ENCODE results near the gene CMTM3.

DNA sequence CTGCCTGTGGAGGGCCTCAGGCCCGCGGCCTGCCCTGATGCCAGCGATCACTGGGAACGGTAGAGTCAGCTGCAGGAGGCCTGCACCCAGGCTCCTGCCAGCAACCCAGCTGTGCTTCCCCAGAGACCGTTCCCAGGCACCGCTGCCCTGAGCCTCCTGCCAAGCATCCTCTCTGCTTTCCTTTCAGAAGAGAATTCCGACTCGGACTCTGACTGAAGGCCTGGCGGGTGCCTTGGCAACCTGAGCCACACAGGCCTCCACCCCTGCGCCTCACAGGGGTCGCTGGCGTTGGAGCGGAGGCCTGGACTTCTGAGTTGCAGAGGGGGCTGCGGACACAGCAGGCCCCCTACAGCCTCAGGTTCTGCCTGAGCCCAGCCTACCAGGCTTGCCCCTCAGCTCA is 7.9 kb downstream of the CMTM3 start:
- TF ChIP-seq, protein P1, sequence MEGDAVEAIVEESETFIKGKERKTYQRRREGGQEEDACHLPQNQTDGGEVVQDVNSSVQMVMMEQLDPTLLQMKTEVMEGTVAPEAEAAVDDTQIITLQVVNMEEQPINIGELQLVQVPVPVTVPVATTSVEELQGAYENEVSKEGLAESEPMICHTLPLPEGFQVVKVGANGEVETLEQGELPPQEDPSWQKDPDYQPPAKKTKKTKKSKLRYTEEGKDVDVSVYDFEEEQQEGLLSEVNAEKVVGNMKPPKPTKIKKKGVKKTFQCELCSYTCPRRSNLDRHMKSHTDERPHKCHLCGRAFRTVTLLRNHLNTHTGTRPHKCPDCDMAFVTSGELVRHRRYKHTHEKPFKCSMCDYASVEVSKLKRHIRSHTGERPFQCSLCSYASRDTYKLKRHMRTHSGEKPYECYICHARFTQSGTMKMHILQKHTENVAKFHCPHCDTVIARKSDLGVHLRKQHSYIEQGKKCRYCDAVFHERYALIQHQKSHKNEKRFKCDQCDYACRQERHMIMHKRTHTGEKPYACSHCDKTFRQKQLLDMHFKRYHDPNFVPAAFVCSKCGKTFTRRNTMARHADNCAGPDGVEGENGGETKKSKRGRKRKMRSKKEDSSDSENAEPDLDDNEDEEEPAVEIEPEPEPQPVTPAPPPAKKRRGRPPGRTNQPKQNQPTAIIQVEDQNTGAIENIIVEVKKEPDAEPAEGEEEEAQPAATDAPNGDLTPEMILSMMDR (optimal IDR thresholded peaks at IDR 0.05 in 1 of 3, IDR thresholded peaks at IDR 0.05 in 1 of 3, conservative IDR thresholded peaks at IDR 0.05 in 1 of 3; ENCODE audit: extremely low read depth in 1 of 3, insufficient read depth in 2 of 3, low read length in 3 of 3), result no peak
- TF ChIP-seq EZH2 (IDR thresholded peaks at IDR 0.05; ENCODE audit: low read length), result no peak
